Right kidney (tissue), 1 donor: Measurements from ENCODE around the gene IL13RA1.
"Not testable (repeated sequence)": the region's sequence is repeated elsewhere in the genome, so short reads cannot be mapped to it uniquely, and the experiment has no call there.

ENCODE experiments used
- DNase-seq: peaks from one replicate; pipeline ENCODE4 v3.0.0-alpha.2; 2016

Gene IL13RA1

GRCh38 chrX:118727686-118728339 lies 407 bp downstream of the IL13RA1 start:
- DNase-seq: peak; percentile 75

DNA sequence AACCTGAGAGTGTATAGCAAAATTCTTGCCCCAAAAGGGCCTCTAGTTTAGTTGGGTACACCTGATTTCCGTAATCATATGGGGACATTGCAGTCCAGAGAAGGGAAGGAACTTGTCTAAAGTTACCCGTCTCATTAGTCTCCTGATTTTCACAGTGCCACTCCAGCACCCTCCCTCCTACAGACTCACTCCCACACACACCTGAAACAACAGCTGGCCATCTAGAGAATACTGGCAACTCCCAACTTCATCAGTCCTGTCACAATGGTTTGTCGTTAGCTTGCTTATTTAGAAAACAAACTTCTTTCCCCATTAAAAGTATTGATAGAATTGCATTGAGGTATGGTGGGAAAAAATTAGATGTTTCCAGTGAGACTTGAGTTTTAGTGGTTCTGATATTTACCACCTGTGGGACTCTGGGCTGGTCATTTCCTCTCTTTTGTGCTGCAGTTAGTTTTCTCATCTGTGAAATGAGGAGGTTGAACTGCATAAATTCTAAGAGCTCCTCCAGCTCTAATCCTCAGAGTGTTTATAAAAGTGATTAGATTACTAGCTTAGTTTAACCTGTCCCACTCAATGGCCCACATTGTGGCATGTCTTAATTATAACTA lies 1.7 kb downstream of the IL13RA1 start:
- peak; percentile 12 for DNase-seq

GRCh38 chrX:118730500-118731247 lies 3.3 kb downstream of the IL13RA1 start:
- no peak for DNase-seq

GRCh38 chrX:118732551-118732950 lies 5.1 kb downstream of the IL13RA1 start:
- not testable (repeated sequence) for DNase-seq

- no peak for DNase-seq
Observed at GRCh38 chrX:118734909-118735308, 7.5 kb downstream of the IL13RA1 start.

DNA sequence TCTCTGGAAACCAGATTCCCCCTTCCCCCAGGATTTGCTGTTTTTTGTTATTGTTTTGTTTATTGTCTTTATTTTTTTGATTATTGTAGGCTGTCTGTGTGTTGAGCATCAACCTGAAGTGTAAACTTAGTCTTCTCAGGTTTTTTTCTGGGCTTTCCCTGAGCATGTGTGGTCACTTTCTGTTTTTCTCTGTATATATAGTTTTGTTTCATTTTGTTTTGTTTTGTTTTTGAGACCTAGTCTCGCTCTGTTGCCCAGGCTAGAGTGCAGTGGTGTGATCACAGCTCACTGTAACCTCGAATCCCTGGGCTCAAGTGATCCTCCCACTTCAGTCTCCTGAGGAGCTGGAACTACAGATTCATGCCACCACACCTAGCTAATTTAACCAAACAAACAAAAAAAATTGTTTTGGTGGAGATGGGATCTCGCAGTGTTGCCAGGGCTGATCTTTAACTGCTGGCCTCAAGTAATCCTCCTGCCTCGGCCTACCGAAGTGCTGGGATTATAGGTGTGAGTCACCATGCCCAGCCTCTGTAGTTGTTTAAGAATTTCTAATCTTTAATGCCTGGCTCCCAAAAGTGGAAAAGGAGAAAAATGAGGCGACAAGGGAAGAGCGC lies 9.1 kb downstream of the IL13RA1 start:
- DNase-seq: no peak

DNA sequence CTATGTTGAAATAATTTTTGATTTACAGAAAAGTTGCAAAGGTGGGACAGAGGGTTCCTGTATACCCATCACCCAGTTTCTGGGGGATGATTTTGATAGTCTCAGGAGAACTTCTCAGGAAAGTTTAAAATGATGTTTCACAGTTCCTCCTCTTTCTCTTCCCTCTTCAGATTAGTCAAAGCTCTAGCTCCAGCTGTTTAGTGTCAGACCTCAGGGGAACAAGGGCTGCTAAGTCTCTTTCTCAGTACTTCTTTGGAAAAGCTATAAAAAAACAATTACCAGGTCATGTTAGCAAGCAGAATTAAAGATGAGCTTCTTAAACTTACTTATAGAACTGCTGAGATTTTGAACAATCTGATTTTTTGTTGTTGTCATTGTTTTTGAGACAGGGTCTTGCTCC lies 12.2 kb downstream of the IL13RA1 start:
- no peak for DNase-seq

GRCh38 chrX:118740276-118740889 lies 13.0 kb downstream of the IL13RA1 start:
- no peak for DNase-seq

DNA sequence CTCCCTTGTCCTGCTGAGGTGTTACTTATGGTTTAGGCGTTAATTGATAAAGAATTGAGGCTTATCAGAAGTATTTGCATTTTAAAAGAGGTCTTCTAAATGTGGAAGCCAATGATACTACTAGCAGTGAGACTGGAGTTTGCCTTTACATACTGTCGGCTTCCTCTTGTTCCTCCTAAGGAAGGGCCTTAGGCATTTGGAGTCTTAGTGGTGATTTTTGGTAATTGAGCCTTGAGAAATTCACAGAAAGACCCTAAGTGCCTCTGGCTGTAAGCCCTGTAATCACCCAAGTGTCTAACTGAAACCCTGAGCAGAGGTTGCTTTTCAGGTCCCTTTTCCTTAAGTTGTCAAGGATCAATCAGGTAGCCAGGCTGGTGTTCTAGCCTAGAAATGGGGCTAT lies 14.8 kb downstream of the IL13RA1 start:
- DNase-seq: no peak

- DNase-seq: no peak
Observed at GRCh38 chrX:118745570-118745969, 18.2 kb downstream of the IL13RA1 start.

DNA sequence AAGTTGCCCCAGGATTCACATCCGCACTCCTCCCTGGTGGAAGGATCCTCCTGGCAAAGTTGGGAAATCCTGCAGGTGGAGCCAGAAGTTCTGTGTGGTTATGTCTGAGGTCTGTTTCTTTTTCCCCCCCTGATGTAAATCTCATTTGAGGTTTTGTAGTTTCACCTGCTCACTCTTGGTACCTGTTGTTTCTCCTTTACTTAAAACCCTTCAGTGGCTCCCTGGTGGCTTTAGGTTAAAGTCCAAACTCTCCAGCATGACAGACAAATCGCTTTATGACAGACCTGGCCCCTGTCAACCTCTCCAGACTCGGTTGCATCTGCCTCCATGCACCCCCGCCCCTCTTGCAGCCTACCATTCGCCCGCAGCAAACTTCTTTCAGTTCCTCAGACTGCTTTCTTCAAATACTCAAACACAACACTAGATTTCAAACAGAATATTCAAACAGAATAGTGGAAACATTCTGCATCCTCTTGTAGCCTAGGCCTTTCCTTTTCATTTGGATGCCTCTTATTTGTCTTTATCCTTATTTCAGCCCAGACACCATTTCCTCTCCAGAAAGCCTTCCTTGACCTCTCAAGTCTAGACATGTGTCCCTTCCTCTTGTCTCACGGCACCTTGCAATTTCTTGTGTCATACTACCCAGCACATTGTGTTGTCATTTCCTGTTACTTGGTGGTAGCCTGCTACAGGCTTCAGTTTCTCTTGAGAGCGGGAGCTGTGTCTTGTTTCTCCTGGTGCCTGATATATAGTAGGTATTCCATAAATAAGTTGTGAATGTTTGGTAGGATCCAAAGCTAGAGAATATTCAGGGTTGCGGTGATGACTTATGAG lies 24.8 kb downstream of the IL13RA1 start:
- DNase-seq: no peak

DNA sequence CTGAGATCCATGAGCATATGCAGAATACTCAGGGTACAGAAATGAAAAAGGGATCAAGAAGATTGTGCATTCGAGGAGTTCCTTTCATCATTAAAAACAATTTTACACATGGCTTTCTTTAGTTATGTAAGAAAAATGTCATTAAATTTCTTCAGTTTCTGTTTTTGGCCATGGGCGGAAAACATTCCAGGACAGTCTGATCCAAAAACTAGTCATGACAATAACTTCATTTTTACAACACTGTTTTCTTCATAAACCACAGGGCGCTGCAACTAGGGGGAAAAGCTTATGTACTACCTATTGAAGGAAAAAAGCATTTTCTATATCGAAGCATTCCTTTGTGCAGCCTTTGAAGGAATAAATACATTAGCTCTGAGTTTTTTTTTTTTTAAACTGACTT lies 28.2 kb downstream of the IL13RA1 start:
- DNase-seq: no peak

DNA sequence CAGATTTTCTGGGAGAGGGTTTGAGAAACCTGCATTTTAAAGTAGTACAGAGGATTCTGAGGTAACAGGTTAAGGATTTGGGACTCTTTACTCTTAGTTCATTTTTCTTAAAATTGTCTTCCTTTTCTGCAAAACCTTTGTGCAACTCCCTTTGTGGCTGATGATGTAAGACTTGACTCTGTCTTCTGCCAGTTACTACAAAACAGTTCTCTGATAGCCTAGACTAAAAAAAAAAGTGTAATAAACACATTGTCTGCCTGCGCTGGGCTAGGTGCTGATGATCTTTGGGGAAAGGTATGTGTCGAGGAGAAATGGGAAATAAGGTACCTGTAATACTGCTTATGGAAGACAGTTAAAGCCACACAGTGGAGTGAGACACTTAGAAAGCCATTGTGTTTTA lies 28.7 kb downstream of the IL13RA1 start:
- no peak for DNase-seq

GRCh38 chrX:118758511-118758910 lies 31.1 kb downstream of the IL13RA1 start:
- DNase-seq: no peak

- DNase-seq: no peak
Observed at GRCh38 chrX:118760025-118760424, 32.6 kb downstream of the IL13RA1 start.

- DNase-seq: no peak
Observed at GRCh38 chrX:118761939-118762707, 34.7 kb downstream of the IL13RA1 start.

DNA sequence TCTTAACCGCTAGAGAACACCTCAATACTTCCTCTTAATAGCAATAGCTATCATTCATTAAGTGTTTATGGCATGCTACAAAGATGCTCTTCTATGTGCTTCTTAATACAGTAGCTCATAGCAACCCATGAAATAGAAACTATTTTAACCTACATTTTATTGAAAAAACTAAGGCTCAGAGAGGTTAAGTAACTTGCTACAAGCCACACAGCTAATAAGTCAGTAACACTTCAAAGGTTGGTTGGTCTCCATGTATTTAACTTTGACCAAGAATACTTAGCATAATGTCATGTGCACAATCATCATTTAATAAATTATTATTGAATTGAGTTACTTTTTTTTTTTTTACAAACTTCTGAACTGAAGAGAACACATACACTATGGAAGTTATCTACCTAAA lies 36.1 kb downstream of the IL13RA1 start:
- DNase-seq: no peak

GRCh38 chrX:118764122-118764521 lies 36.7 kb downstream of the IL13RA1 start:
- DNase-seq: no peak

DNA sequence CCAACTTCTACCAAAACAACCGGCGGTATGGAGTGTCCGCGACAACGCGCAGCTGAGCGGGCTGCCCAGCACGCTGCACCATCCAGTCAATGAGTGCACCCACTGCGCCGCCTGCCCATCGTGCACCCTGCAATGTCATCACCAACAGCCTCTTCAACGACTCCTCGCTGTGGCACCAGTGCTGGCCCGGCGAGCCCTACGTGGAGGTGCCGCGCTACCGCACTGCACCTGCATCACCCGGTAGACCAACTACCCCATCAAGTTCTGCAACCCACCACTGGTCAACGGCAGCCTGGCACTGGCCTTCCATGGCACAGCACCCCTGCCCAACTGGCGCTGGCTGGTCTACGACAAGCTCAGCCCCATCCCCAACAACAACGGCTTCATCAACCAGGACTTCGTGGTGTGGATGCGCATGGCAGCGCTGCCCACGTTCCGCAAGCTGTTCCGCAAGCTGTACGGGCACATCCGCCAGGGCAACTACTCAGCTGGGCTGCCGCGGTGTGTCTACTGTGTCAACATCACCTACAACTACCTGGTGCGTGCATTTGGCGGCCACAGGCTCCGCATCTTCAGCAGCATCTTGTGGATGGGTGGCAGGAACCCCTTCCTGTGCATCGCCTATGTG lies 42.8 kb downstream of the IL13RA1 start:
- DNase-seq: no peak

GRCh38 chrX:118772051-118772450 lies 44.6 kb downstream of the IL13RA1 start:
- DNase-seq: no peak

DNA sequence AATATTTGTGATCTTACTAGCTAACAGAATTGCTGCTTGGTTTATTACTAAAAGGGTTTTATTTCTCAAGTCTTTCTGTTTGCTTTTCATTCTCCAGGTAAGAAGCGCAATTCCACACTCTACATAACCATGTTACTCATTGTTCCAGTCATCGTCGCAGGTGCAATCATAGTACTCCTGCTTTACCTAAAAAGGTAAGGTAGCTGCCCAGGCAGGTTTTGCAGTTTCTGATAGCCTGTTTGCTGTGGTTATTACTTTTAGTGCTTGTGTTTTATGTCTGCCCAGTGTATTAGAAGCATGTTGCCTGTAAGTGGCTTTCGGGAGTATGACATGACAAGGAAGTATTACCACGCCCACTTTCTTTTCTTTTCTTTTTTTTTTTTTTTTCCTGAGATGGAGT lies 46.4 kb downstream of the IL13RA1 start:
- DNase-seq: no peak
